Endodermal cell (in vitro differentiated cells): ENCODE results near the gene JMJD6. TPM values are rescaled to one million over a fixed set of nuclear protein-coding genes. Genes with fewer than 3 reads are reported as not detected.
A peak's percentile ranks its signal among the peaks of the same experiment; 100 is the strongest.

Experiments
- DNase-seq: peaks from one replicate; pipeline ENCODE4 v3.0.0-alpha.2; 2017
- H3K27ac ChIP-seq: 2 replicates; pipeline ENCODE4 v1.5.1; 2013; ENCODE audit warnings: mild to moderate bottlenecking, low read depth, low read length, moderate library complexity
- H3K27me3 ChIP-seq: 2 replicates; pipeline ENCODE4 v1.6.1; 2013; ENCODE audit warnings: mild to moderate bottlenecking, low read length, moderate library complexity; ENCODE audit not compliant: insufficient read depth, control insufficient read depth, poor library complexity, severe bottlenecking
- H3K36me3 ChIP-seq: 2 replicates; pipeline ENCODE4 v1.7.0; 2013; ENCODE audit warnings: mild to moderate bottlenecking, low read length, moderate library complexity; ENCODE audit not compliant: control insufficient read depth, insufficient read depth
- H3K4me1 ChIP-seq: one replicate; pipeline ENCODE4 v1.7.0; 2013; ENCODE audit warnings: low read length; ENCODE audit not compliant: control insufficient read depth, insufficient read depth
- H3K4me3 ChIP-seq: 2 replicates; pipeline ENCODE4 v1.5.1; 2013; ENCODE audit warnings: mild to moderate bottlenecking, low read length, moderate library complexity
- H3K9ac ChIP-seq: 2 replicates; pipeline ENCODE4 v1.6.1; 2013; ENCODE audit warnings: mild to moderate bottlenecking, low read length, moderate library complexity; ENCODE audit not compliant: poor library complexity, severe bottlenecking; ENCODE audit errors: extremely low read depth
- H3K9me3 ChIP-seq: 2 replicates; pipeline ENCODE4 v1.6.1; 2013; ENCODE audit warnings: mild to moderate bottlenecking, low read length, moderate library complexity; ENCODE audit not compliant: control insufficient read depth
- H3K27ac Mint-ChIP-seq: 2 replicates; pipeline ENCODE4 v1.8.0; 2020; ENCODE audit warnings: mixed read lengths
- H3K27me3 Mint-ChIP-seq: 2 replicates; pipeline ENCODE4 v1.8.0; 2021; ENCODE audit warnings: mild to moderate bottlenecking, mixed read lengths; ENCODE audit not compliant: insufficient read depth
- H3K36me3 Mint-ChIP-seq: 2 replicates; pipeline ENCODE4 v1.8.0; 2020; ENCODE audit warnings: low read depth, mixed read lengths
- H3K4me1 Mint-ChIP-seq: 2 replicates; pipeline ENCODE4 v1.8.0; 2020; ENCODE audit warnings: mixed read lengths
- H3K4me3 Mint-ChIP-seq: 2 replicates; pipeline ENCODE4 v1.8.0; 2020; ENCODE audit warnings: mild to moderate bottlenecking, moderate library complexity, mixed read lengths
- H3K9me3 Mint-ChIP-seq: 2 replicates; pipeline ENCODE4 v1.8.0; 2020; ENCODE audit warnings: mild to moderate bottlenecking, mixed read lengths
- WGBS, 2 experiments: methylation state at CpG; one replicate each; pipeline versions ENCODE4 v1.1.5 to v1.1.7; 2013; ENCODE audit warnings: missing lambda C conversion rate in 2 of 2, mixed read lengths in 1 of 2; ENCODE audit not compliant: insufficient coverage in 1 of 2, insufficient read length in 1 of 2; 5-methylcytosine and 5-hydroxymethylcytosine counted together
- total RNA-seq, 2 donors: library from RNA; stranded (reverse); fragmentation: NEBNext Ultra II Directional in 1 of 2; extraction: Animal tissue kit (Norgen Biotek cat#: 25700) in 1 of 2; gene quantifications; 2 replicates in 1 of 2; 3 replicates in 1 of 2; pipeline ENCODE4 v1.2.1, GENCODE V29; 2021
- TF ChIP-seq, protein P1 (sequence below): fragments of 200-600 bp; sonication (generic); conservative IDR thresholded peaks from 2 replicates; pipeline ENCODE4 v1.5.0; 2021; ENCODE audit warnings: antibody characterized with exemption, mild to moderate bottlenecking

Gene JMJD6
- total RNA-seq, 2 donors from 2014 or later, result 17.0 to 20.3 TPM

DNA sequence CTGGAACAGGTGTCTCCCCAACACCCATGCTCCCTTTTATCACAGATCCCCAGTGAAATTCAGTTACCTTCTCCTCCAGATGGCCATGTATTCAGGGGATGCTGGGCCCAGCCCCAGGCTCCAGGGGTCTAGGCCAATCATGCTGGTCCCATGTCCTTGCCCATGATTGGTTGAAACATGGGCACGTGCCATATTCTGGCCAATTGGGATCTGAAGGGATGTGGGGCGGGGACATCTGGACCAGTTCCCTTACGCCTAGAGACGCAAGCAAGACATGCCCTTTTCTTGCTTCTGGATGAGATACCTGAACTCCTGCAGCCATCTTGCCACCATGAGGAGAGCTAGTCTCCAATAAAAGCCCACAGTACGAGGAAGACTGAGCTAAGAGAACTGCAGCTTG, 51.8 kb downstream of the JMJD6 start:
- H3K27ac Mint-ChIP-seq, result no peak overlapping the region
- Histone ChIP-seq H3K27me3 (no peaks in the 10 kb centered on the region), H3K27ac (no peak overlapping the region), H3K4me3 (no peak overlapping the region), H3K4me1 (no peaks in the 10 kb centered on the region), H3K9ac (no peak overlapping the region), H3K9me3 (no peaks in the 10 kb centered on the region), H3K36me3 (no peaks in the 10 kb centered on the region)
- peaks cover 3% of the 10 kb centered on the region for H3K36me3 Mint-ChIP-seq
- peak; percentile 61 for DNase-seq
- H3K9me3 Mint-ChIP-seq, result peaks cover 3% of the 10 kb centered on the region
- TF ChIP-seq, protein P1, sequence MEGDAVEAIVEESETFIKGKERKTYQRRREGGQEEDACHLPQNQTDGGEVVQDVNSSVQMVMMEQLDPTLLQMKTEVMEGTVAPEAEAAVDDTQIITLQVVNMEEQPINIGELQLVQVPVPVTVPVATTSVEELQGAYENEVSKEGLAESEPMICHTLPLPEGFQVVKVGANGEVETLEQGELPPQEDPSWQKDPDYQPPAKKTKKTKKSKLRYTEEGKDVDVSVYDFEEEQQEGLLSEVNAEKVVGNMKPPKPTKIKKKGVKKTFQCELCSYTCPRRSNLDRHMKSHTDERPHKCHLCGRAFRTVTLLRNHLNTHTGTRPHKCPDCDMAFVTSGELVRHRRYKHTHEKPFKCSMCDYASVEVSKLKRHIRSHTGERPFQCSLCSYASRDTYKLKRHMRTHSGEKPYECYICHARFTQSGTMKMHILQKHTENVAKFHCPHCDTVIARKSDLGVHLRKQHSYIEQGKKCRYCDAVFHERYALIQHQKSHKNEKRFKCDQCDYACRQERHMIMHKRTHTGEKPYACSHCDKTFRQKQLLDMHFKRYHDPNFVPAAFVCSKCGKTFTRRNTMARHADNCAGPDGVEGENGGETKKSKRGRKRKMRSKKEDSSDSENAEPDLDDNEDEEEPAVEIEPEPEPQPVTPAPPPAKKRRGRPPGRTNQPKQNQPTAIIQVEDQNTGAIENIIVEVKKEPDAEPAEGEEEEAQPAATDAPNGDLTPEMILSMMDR, result no peak
- no peak overlapping the region for H3K4me3 Mint-ChIP-seq
- H3K27me3 Mint-ChIP-seq, result peaks cover 2% of the 10 kb centered on the region
- WGBS, 2 experiments, result 94 to 98% methylated on average over 4 to 5 of the region's 5 CpGs
- H3K4me1 Mint-ChIP-seq, result peaks cover 16% of the 10 kb centered on the region

DNA sequence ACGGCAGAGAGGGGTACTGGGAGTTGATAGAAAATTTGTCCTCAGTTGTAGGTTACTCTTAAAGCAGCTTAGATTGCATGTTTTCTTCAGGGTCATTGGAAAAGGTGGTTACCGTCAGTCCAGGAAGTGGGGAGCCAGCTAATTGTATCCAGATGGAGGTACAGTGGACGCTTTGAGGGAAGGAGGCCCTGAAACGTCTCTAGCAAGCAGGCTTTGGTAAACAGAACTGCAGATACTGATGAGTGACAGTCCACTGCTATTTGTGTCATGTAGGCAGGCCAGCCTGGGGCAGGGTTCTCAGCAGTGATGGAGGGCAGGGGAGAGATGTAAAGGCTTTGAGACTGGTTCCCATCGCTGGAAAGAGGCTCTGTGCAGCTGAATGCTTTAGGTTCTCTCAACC, 52.7 kb downstream of the JMJD6 start:
- 86 to 87% methylated on average over 4 to 5 of the region's 5 CpGs for WGBS, 2 experiments
- no peak for DNase-seq
- Mint-ChIP-seq H3K27ac (no peak overlapping the region), H3K36me3 (peaks cover 3% of the 10 kb centered on the region), H3K4me1 (peaks cover 16% of the 10 kb centered on the region), H3K27me3 (peaks cover 2% of the 10 kb centered on the region), H3K4me3 (no peak overlapping the region), H3K9me3 (peaks cover 3% of the 10 kb centered on the region)
- Histone ChIP-seq H3K27ac (no peak overlapping the region), H3K4me3 (no peak overlapping the region), H3K9me3 (no peaks in the 10 kb centered on the region), H3K9ac (no peak overlapping the region), H3K27me3 (no peaks in the 10 kb centered on the region), H3K4me1 (no peaks in the 10 kb centered on the region), H3K36me3 (no peaks in the 10 kb centered on the region)
- TF ChIP-seq, protein P1, result no peak

DNA sequence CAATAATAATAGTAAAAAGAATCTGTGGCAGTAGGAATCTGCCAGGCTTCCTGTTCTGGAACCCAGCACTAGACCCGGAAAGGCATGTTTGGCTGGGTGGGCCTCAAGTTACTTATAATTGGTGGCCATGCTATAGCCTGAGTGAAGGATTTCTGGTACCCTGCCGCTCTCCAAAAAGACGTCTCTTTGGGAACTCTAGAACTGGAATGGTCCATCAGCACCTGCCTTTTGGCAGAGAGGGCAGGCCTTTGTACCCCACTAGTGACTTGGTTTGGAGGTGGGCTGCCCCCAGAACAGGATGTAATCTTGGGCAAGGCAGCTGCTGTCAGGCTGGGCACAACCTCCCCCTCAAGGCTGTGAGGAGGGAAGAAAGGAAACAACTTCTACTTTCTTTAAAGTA, 53.5 kb downstream of the JMJD6 start:
- H3K27me3 Mint-ChIP-seq, result peaks cover 2% of the 10 kb centered on the region
- TF ChIP-seq, protein P1, result no peak
- WGBS, 2 experiments, result 94 to 100% methylated on average over 1 to 3 of the region's 3 CpGs

More for the DNA sequence above, 53.5 kb downstream of the JMJD6 start:
- H3K4me1 Mint-ChIP-seq, result peaks cover 16% of the 10 kb centered on the region
- Histone ChIP-seq H3K36me3 (no peaks in the 10 kb centered on the region), H3K27me3 (no peaks in the 10 kb centered on the region), H3K4me1 (no peaks in the 10 kb centered on the region), H3K9me3 (no peaks in the 10 kb centered on the region), H3K4me3 (peak overlapping the region; percentile 94), H3K9ac (no peak overlapping the region), H3K27ac (no peak overlapping the region)
- peak overlapping the region; percentile 79 for H3K4me3 Mint-ChIP-seq
- no peak overlapping the region for H3K27ac Mint-ChIP-seq
- peaks cover 3% of the 10 kb centered on the region for H3K9me3 Mint-ChIP-seq
- H3K36me3 Mint-ChIP-seq, result peaks cover 3% of the 10 kb centered on the region
- no peak for DNase-seq
